OCI-LY3 (cell line): ENCODE results near the gene FAM180B.

ENCODE experiments used
- CTCF ChIP-seq: fragments of 200-600, 300-600 bp; sonication (generic); IDR thresholded peaks from 2 replicates; pipeline ENCODE4 v1.5.1; 2014; ENCODE audit warnings: antibody characterized with exemption, low read length, low read depth
- EZH2phosphoT487 ChIP-seq: fragments of 200-600 bp; shearing (Covaris generic); IDR thresholded peaks from 2 replicates; pipeline ENCODE4 v1.6.1; 2018; ENCODE audit warnings: antibody characterized with exemption, mixed run types, low read depth

- TF ChIP-seq CTCF: peak; percentile 71
- TF ChIP-seq EZH2phosphoT487: no peak
These were observed 33.7 kb upstream of the FAM180B start, which contains the start of gene CELF1 for GRCh38 chr11:47552566-47553405.
